Bone marrow (tissue), 2 donors: ENCODE measurements around the gene MAP3K7CL.
"Not testable (repeated sequence)": the region's sequence is repeated elsewhere in the genome, so short reads cannot be mapped to it uniquely, and the experiment has no call there.

Source experiments
- DNase-seq, 2 donors: peaks; one replicate each; lab custom pipeline; 2025; lab: John Stamatoyannopoulos, UW

The MAP3K7CL gene

DNA sequence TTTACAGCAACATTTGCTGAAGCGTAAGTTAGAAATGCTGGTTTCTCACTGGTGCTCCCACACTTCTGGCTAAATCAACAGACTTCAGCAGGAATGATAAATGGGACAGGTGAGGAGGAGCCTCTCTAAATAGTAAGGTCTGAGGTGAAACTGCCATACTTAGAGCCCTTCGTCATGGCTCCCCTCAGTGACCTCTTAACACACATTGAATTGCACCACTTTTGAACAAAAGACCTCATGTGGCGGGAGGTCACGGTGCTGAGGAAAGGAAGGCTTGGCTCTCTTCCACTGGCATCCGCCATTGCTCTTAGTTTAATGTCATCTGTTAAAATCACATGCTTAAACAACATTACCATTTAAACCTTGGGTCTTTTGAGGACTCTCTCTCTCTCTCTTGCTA is 3.4 kb downstream of the MAP3K7CL start:
- no peak for DNase-seq

DNA sequence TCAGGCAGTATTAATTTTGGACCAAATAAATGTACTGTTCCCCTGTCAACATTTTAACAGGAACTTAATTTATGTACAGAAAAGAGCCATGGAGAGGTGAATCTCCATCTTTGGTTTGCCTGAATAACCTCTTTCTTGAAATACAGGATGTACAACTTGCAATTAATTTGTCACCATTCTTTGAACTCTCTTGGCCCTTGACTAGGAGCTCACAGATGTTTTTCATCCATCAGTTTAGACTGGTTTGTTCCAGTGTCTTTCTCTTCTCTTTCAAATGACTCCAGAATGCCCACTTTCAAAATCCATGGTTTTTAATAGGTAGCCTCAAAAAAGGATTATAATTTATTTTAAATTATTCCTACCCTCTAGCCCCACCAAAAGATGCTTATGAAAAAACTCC is 5.0 kb downstream of the MAP3K7CL start:
- DNase-seq: no peak

DNA sequence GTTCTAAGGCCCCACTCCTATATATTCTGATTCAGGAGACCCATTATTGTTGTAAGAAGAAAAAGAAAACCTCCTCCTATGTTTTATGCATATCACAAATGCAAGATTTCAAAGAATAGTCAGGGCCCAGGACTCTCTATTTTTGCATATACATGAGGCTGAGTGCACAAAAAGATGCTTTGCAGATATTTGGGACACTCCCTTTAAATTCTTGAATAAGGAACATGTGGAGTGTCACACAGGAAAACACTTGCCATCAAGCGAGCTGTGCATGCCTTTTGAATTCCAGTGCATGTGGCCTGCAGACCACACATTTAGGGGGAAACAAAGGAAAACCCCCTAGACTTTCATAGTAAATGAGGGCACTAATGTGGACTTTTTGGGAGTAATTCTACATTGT is 5.6 kb downstream of the MAP3K7CL start:
- DNase-seq: no peak

DNA sequence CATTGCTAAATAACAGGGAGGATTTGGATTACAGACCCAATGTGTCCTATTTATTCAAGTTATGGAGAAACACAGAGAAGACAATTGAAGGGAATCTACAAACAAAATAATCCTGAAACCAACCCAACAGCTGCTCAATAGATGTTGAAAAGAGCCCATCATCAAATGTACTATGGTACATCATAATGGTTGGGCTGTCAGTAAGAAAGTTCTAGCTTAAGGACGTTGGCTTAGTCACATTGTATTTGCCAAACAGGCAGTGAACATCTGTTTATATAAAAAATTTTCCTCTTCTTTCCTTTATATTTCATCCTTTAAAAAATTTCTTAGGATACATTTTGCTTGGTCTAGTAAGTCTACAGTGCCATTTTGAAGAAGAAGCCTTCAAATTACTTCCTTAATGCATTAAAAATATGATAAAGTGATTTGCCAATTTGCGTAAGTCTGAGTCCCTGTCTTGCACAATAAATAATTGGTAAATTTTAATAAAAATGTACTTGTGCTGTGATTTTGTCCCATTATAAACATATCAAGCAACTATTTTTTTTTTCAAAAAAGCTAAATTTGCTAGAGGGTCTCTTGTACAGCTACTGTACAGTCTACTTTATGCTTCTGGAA is 14.4 kb downstream of the MAP3K7CL start:
- peak in 1 of 2 donors; percentile 26 for DNase-seq

DNA sequence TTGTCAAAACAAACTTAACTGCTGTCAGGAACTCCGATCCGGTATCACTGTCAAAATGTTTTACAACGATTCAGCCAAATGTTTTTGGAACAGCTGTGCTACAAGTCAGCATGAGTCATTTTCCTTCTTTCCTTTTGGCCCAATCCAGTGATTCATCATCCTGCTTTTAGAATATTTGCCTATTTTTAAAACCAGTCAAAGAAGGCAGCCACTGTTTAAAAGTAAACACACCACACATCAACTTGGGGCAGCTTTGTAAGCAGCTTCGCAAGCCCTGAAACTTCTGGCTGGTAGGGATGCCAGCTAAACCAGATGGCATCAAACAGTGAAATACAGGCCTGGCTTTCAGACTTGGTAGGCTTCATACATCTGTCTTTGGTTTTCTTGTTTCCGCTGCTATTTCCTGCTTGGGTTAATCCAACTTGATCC is 14.9 kb downstream of the MAP3K7CL start:
- peak; percentile 1 to 96 for DNase-seq

DNA sequence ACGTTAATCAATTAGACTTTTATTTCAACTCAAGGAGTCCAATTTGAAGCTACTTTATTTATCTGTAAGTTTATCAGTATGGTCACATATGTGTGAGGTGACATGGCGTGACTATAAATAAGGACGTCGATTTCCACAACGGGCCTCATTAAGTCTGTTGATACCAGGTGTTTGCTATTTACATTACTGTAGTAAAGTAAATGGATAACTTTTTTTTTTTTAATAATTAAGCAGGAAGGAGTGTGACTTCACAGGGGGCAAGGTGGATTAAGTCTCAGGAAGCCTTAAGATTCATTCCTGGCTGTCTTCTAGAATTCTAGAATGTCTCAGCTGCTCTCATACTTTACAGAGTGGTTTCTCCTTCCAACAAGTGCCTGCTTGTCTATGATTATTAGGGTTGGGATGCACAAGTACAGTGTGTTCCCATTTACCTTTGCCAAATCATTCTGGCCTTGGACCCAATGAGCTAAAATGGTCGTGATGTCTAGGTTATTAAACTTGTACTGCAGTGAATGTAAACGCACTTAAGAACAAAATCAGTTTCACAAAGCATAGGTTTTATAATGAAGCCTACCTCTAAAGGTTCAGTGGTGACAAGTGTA is 15.5 kb downstream of the MAP3K7CL start:
- DNase-seq: no peak

DNA sequence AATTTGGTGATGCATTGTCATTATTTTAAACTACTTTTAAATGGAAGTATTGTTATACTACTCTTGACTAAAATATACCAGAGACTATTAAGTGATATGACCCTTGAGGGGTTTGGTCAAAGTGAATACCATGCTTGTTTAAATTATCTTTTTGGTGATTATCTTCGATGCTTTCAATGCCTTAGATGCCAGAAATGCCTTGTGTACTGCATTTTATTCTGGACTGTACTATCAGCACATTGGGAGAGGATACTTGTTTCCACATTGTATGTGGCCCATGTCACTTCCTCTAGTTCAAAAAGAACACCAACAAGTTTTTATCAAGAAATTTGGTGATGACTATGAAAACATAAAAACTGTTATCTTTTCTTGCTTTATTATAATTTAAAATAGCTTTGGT is 16.3 kb downstream of the MAP3K7CL start:
- no peak for DNase-seq

DNA sequence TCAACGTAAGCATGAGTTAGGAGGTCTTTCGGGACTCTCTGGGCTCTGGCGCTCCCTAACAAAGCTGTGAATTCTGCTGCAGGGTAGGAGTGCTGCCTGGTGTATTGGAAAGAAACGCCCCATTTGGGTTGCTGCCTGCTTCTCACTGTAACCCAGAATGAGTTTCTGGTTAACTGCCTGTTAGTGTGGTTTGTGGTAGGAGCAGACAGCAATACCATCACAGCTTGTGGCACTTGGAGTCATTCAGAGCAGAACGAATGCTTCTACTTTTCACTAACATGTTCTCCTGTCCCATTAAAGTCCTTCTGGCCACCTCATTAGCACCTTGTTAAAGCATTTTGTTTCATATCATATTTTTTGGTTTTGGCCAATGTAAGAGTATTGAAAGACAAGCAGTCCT is 18.1 kb downstream of the MAP3K7CL start:
- peak in 1 of 2 donors; percentile 14 for DNase-seq

DNA sequence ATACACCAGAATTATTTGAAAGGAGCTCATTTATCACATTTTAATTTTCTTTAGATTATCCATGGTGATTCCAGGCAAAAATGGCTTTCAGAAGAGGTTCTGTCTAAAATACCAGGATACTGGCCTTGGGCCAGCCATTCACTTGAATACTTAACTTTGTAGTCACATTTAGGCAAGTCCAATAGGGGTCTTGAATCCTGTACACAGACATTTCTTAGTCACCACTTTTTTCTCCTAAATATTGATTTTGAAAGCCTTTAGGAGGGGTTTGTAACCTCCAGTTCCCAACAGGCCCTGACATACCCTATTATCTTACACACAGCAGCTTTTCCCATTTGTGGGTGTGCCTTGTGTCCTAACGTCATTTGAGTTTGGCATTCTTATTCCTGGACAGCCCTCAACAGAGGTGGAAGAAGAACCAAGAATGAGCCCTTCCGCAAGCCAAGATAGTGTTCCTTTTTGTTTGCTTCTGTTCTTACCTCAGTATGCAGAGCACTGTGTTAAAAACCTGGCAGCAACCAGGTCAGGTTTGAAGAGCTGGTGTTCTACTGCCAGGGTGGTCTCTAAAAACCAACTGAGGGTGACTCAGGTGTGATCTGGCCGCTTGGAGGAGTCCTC is 19.5 kb downstream of the MAP3K7CL start:
- DNase-seq: no peak

DNA sequence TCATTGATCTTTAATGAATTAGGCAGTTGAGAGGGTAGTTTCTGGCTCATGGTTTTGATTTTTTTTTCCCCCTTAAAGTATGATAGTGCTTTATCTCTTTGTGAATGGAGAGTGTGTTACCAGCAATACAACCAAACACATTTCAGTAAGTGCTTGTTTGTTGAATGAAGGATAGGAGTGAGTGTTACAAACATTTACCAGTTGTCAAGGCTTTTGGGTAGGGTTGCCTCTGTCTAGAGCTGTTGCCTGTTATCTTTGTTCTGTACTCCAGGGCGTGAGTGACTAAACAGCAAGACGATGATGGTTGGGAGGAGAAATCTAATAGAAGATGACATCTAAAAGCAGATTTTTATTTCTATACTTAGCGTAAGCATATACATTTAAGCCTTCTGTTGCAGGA is 21.5 kb downstream of the MAP3K7CL start:
- DNase-seq: no peak

DNA sequence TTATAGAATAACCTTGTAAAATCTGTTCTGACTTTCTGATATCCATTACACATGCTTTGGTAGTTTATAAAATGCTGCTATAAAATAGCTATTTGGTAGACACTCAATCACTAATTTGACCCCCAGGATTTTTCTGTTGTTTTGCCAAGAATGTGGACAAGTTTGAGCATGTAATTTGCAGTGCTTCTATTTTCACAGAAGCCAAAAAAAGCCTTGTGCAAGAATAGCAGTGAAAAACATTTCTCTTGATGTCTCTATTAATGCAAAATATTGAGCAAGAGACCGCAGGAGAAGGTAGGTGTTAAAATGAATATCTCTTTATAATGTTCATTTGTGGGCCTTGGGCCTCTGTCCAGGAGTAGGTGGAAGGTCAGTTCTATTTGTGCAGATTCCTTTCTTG is 22.5 kb downstream of the MAP3K7CL start:
- no peak for DNase-seq

DNA sequence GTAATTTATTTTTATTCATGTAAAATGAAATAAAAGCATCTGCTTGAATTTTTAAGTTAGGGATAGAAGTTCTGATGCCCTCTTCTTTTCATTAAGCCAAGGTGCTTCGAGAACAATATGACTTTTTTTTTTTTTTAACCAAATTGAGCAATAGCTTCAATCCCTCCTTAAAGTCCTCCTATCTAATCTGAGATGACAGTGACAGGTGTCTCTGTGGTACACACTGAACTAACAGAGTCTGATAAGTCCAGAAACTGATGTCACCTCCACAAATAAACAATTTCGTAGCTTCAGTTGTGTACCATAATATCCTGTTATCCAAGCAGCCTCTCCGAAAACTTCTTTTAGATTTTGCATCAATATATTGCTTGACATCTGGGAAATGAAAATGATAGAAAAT is 23.8 kb downstream of the MAP3K7CL start:
- no peak for DNase-seq

DNA sequence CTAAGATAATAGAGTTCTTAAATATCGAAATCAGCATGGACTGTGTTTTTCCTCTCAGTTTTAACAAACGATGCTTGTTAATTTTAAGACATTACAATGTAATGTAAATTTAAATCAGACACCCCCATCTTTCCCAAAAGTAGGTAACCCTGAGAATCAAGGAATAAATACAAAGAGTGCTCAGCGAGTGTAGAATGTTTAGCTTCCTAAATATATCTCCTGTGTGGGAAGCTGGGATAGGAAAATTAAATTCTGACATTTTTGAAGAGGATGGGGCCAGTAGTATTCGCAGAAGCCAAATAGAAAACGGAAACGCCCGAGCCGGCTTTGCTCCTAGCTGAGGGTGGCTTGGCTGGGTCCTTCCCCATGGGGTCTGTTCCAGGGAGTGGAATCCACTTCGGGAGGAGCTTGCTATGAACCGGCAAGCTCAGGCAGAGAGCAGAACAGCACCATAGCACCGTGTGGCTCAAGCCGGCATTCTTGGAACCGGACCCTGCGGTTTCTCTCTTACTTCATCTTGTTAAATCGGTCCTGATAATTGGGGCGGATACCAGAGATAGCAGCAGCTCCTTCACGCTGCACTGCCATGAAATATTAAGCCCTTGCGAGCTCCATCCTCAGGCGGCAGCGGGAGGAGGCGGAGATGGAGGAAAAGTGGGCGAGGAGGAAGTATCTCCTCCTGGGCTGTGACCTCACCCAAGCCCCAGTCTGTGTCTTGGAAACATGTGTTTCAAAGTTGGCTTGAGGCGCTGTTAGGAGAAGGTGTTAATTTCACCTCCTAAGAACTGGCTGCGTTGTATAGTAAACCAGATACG is 24.9 kb downstream of the MAP3K7CL start:
- DNase-seq: no peak

DNA sequence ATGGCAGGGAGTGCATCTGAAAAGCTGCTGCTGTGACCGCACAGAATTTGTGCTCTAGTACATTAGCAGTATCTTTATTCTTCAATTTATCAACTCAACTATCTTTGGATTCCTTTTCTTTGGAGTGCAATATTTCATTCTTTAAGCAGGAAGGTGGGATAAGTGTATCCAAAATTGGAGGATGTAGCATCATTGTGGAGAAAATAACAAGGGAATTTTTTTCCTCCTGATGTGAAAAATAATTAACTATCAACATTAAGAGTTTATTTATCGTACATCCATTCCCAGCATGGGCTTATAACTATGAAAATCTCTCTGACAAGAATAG is 25.5 kb downstream of the MAP3K7CL start:
- DNase-seq: no peak

DNA sequence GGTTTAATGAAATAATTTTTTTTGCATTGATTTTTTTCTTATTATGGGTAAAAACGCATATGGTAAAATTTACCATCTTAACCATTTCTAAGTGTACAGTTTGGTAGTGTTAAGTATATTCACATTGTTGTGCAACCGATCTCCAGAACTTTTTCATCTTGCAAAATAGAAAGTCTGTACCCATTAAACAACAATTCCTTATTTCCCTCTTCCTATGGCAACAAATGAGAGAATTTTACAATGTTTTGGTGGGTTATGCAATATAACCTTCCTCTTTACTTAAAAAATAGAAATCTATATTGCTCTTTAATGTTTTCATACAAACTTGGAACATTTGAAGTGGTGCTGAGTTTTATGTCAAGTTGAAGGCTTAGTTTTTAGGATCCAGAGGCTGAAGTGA is 26.6 kb downstream of the MAP3K7CL start:
- DNase-seq: no peak

DNA sequence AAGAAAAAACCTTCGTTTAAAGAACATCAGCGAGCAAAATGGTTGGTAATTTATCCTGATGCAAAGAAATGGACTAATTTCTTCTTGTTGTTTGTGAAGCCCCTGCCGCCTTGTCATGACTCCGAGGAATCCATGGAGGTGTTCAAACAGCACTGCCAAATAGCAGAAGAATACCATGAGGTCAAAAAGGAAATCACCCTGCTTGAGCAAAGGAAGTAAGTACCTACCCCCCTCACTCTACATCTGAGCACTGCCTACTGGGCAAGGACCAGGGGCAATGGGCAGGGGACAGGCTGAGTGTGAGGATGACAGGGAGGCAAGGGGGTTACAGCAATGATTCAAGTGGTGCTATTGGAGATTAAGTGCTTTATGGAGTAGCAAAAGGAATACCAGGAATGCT is 29.4 kb downstream of the MAP3K7CL start:
- no peak for DNase-seq

DNA sequence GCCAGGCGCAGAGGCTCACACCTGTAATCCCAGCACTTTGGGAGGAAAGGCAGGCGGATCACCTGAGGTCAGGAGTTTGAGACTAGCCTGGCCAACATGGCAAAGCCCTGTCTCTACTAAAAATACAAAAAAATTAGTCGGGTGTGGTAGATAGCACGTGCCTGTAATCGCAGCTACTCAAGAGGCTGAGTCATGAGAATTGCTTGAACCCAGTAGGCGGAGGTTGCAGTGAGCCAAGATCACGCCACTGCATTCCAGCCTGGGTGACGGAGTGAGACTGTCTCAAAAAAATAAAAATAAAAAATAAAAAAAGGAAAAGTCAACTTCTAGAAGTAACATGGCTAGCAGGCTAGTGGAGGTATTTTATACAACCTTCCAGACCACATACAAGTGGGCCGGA is 32.4 kb downstream of the MAP3K7CL start:
- not testable (repeated sequence) for DNase-seq

DNA sequence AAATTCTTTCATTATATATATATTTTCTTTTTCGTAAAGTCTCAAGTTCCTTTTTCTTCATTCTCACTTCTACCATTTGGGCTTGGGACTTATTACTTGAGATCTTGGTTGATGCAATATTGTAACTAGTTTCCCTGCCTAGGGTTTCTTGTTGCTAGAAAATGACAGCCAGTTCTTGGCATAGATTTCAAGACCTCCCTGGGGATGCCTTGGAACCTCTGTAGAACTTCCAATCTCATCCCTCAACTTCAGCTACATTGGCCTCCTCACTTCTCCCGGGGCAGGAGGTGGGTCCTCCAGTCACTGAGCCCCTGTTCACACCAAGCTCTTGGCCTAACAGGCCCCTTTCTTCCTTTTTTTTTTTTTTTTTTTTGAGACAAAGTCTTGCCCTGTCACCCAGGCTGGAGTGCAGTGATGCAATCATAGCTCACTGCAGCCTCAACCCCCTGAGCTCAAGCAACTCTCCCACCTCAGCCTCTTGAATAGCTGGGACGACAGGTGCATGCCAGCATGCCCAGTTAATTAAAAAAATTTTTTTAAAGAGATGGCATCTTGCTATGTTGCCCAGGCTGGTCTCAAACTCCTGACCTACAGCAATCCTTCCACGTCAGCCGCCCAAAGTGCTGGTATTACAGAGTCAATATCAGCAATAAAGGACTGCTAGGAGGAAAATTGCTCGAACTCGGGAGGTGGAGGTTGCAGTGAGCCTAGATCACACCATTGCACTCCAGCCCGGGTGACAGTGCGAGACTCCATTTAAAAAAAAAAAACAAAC is 33.1 kb downstream of the MAP3K7CL start:
- DNase-seq: peak in 1 of 2 donors; percentile 25

DNA sequence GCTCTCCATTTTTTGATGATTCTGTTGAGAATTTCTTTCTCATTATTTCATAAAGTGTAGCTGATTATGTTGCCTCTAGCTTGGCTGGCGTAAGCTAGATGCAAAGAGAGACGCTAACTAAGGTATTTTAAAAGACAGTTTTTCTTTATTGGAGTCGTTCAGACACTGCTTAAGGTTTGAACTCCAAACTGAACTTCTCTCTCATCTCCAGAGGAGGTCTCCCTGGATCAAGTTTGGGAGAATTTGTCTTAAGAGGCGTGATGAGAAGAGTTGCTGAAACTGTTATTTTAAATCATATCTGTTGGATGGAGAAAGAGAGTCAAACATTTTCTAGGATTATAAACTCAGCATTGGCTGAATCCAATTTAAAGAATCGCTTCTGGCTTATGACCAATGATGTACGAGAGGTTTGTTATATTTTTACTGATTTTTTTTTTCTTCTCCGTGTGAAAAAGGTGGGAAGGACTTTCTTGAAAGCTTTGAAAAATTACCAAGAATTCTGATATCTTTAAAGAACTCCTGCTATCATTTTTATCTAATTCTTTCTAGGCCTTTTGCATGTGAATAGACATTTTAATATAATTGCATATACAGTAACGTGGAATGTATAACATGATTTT is 34.0 kb downstream of the MAP3K7CL start:
- DNase-seq: peak in 1 of 2 donors; percentile 36

DNA sequence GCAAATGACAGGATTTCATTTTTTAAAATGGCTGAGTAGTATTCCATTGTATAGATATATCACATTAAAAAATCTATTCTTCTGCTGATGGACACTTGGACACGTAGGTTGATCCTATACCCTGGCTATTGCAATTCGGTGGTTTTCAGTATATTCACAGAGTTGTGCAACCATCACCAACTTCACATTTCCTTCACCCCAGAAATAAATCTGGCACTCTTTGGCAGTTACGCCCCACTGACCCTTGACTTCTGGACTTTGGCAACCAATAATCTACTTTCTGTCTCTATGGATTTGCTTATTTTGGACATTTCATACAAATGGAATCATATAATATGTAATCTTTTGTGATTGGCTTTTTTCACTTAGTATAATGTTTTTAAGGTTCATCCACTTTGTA is 35.9 kb downstream of the MAP3K7CL start:
- no peak for DNase-seq

DNA sequence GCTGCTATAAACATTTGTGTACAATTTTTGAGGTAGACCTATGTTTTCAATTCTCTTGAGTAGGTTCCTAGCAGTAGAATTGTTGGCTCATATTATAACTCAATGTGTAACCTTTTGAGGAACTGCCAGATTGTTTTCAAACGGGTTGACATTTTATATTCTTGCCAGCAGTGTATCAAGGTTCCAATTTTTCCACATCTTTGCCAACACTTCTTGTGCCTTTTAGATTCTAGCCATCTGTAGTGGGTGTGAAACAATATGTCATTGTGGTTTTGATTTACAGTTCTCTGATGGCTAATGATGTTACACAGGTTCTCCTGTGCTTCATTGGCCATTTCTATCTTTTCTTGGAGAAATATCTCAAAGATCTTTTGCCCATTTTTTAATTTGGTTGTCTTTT is 36.4 kb downstream of the MAP3K7CL start:
- no peak for DNase-seq

DNA sequence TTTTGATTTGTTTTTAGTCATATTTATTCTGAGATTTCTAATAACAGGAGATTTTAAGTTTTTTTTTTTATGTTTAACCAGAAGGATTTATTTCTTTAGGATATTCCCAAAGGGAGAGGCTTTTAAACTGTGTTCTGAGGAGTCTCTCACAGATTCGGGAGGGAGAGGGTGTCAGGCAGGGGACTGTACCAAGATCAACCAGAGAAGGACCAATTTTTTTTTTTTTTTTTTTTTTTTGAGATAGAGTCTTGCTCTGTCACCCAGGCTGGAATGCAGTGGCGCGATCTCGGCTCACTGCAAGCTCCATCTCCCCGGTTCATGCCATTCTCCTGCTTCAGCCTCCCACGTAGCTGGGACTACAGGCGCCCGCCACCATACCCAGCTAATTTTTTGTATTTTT is 37.0 kb downstream of the MAP3K7CL start:
- DNase-seq: not testable (repeated sequence)
